DOHH2 (cell line): ENCODE results near the gene C16orf95.

Source experiments
- CTCF ChIP-seq: fragments of 200-600 bp; sonication (generic); IDR thresholded peaks from one replicate; pipeline ENCODE4 v1.5.1; 2014; ENCODE audit warnings: antibody characterized with exemption, mild to moderate bottlenecking, low read depth, low read length; ENCODE audit not compliant: poor library complexity, severe bottlenecking
- EZH2phosphoT487 ChIP-seq: fragments of 200-600 bp; sonication (generic); IDR thresholded peaks from 2 replicates; pipeline ENCODE4 v1.6.1; 2017; ENCODE audit warnings: borderline replicate concordance, mild to moderate bottlenecking, antibody characterized with exemption, low read length, moderate library complexity, mixed read lengths

- TF ChIP-seq CTCF (peak; percentile 84), EZH2phosphoT487 (no peak)
Measured at GRCh38 chr16:87278191-87279093, 38.8 kb downstream of the C16orf95 start.
